ENCODE measurements around the gene PKD2. TPM values are rescaled to one million over a fixed set of nuclear protein-coding genes. Genes with fewer than 3 reads are reported as not detected.
"Not testable (repeated sequence)": the region's sequence is repeated elsewhere in the genome, so short reads cannot be mapped to it uniquely, and the experiment has no call there.

The PKD2 gene
- total RNA-seq, 2 donors from 2014 or later: 254 to 259 TPM

GRCh38 chr4:88015659-88016295, 8.3 kb downstream of the PKD2 start:
- TF ChIP-seq CTCF (IDR thresholded peaks at IDR 0.05): no peak
- Histone ChIP-seq H3K27ac (peak overlapping the region; percentile 98), H3K4me3 (peak overlapping the region; percentile 17), H3K27me3 (replicated peaks; ENCODE audit: insufficient read depth) (no peaks in the 10 kb centered on the region), H3K4me1 (ENCODE audit: control insufficient read depth in 1 of 2, low read depth in 2 of 2) (peaks cover 55 to 92% of the 10 kb centered on the region in 2 donors), H3K36me3 (peaks cover 5% of the 10 kb centered on the region), H3K9me3 (no peaks in the 10 kb centered on the region)
- ATAC-seq (ENCODE audit: insufficient number of reproducible peaks, low FRiP score, low read depth) (no peak), DNase-seq (ENCODE audit: low spot score) (no peak)

GRCh38 chr4:88017516-88018297, 10.3 kb downstream of the PKD2 start:
- Histone ChIP-seq H3K4me3 (peak overlapping the region; percentile 59), H3K27ac (peak overlapping the region; percentile 98), H3K4me1 (ENCODE audit: control insufficient read depth in 1 of 2, low read depth in 2 of 2) (peaks cover 61 to 93% of the 10 kb centered on the region in 2 donors), H3K9me3 (no peaks in the 10 kb centered on the region), H3K27me3 (replicated peaks; ENCODE audit: insufficient read depth) (no peaks in the 10 kb centered on the region), H3K36me3 (peaks cover 5% of the 10 kb centered on the region)
- DNase-seq (ENCODE audit: low spot score) (no peak), ATAC-seq (ENCODE audit: insufficient number of reproducible peaks, low FRiP score, low read depth) (peak; percentile 94)
- no peak for TF ChIP-seq CTCF (IDR thresholded peaks at IDR 0.05)

GRCh38 chr4:88018466-88018865, 11.0 kb downstream of the PKD2 start:
- ATAC-seq (ENCODE audit: insufficient number of reproducible peaks, low FRiP score, low read depth): peak; percentile 73
- H3K36me3 ChIP-seq: peaks cover 7% of the 10 kb centered on the region
- no peaks in the 10 kb centered on the region for H3K27me3 ChIP-seq (replicated peaks; ENCODE audit: insufficient read depth)
- H3K27ac ChIP-seq: peak overlapping the region; percentile 92 to 98
- no peak for TF ChIP-seq CTCF (IDR thresholded peaks at IDR 0.05)
- no peaks in the 10 kb centered on the region for H3K9me3 ChIP-seq
- peaks cover 54 to 91% of the 10 kb centered on the region in 2 donors for H3K4me1 ChIP-seq (ENCODE audit: control insufficient read depth in 1 of 2, low read depth in 2 of 2)
- H3K4me3 ChIP-seq: peak overlapping the region; percentile 59
- DNase-seq (ENCODE audit: low spot score): no peak

- H3K9me3 ChIP-seq: no peaks in the 10 kb centered on the region
- ATAC-seq (ENCODE audit: insufficient number of reproducible peaks, low FRiP score, low read depth): no peak
- peak overlapping the region; percentile 64 to 98 for H3K27ac ChIP-seq
- H3K4me1 ChIP-seq (ENCODE audit: control insufficient read depth in 1 of 2, low read depth in 2 of 2): peaks cover 33 to 66% of the 10 kb centered on the region in 2 donors
- no peak for DNase-seq (ENCODE audit: low spot score)
- no peaks in the 10 kb centered on the region for H3K27me3 ChIP-seq (replicated peaks; ENCODE audit: insufficient read depth)
- H3K4me3 ChIP-seq: no peak overlapping the region
- peaks cover 22% of the 10 kb centered on the region for H3K36me3 ChIP-seq
- TF ChIP-seq CTCF (IDR thresholded peaks at IDR 0.05): no peak
Measured at GRCh38 chr4:88021824-88022223, 14.4 kb downstream of the PKD2 start.

GRCh38 chr4:88022289-88022688, 14.9 kb downstream of the PKD2 start:
- ATAC-seq (ENCODE audit: insufficient number of reproducible peaks, low FRiP score, low read depth) (no peak), DNase-seq (ENCODE audit: low spot score) (no peak)
- no peak overlapping the region for H3K4me3 ChIP-seq
- peaks cover 28 to 61% of the 10 kb centered on the region in 2 donors for H3K4me1 ChIP-seq (ENCODE audit: control insufficient read depth in 1 of 2, low read depth in 2 of 2)
- H3K27me3 ChIP-seq (replicated peaks; ENCODE audit: insufficient read depth): no peaks in the 10 kb centered on the region
- H3K9me3 ChIP-seq: no peaks in the 10 kb centered on the region
- no peak for TF ChIP-seq CTCF (IDR thresholded peaks at IDR 0.05)
- H3K36me3 ChIP-seq: peaks cover 22% of the 10 kb centered on the region
- H3K27ac ChIP-seq: peak overlapping the region; percentile 64 to 98

- not testable (repeated sequence) for DNase-seq (ENCODE audit: low spot score); ATAC-seq (ENCODE audit: insufficient number of reproducible peaks, low FRiP score, low read depth); H3K27me3 ChIP-seq (replicated peaks; ENCODE audit: insufficient read depth); H3K4me3 ChIP-seq; H3K9me3 ChIP-seq; H3K27ac ChIP-seq
- H3K4me1 ChIP-seq (ENCODE audit: control insufficient read depth in 1 of 2, low read depth in 2 of 2): peaks cover 10 to 53% of the 10 kb centered on the region in 2 donors
- peaks cover 24% of the 10 kb centered on the region for H3K36me3 ChIP-seq
Measured at GRCh38 chr4:88025868-88026661, 18.6 kb downstream of the PKD2 start.
